HG03354 (cell line): Measurements from ENCODE around the gene ARCN1.

ENCODE experiments used
- ATAC-seq: cut with Tn5 transposase; IDR thresholded peaks from one replicate; pipeline ENCODE4 v1.9.1; 2021; ENCODE audit warnings: mild to moderate bottlenecking; ENCODE audit not compliant: unreplicated experiment, poor library complexity, severe bottlenecking

The ARCN1 gene

GRCh38 chr11:118618115-118618990, 46.1 kb downstream of the ARCN1 start:
- no peak for ATAC-seq

GRCh38 chr11:118618991-118619375, 46.8 kb downstream of the ARCN1 start:
- no peak for ATAC-seq

GRCh38 chr11:118619444-118620197, 47.4 kb downstream of the ARCN1 start:
- no peak for ATAC-seq

GRCh38 chr11:118620529-118621070, 48.4 kb downstream of the ARCN1 start:
- no peak for ATAC-seq

GRCh38 chr11:118621071-118621783, 49.0 kb downstream of the ARCN1 start:
- ATAC-seq: no peak

GRCh38 chr11:118621784-118622375, 49.7 kb downstream of the ARCN1 start:
- no peak for ATAC-seq

- ATAC-seq: no peak
Observed at GRCh38 chr11:118622376-118623268, 50.4 kb downstream of the ARCN1 start.

- no peak for ATAC-seq
Observed at GRCh38 chr11:118623269-118623655, 51.1 kb downstream of the ARCN1 start.

GRCh38 chr11:118625036-118625690, 53.0 kb downstream of the ARCN1 start:
- no peak for ATAC-seq

GRCh38 chr11:118625976-118626375, 53.8 kb downstream of the ARCN1 start:
- ATAC-seq: no peak

- ATAC-seq: no peak
Observed at GRCh38 chr11:118627566-118627965, 55.4 kb downstream of the ARCN1 start.

- no peak for ATAC-seq
Observed at GRCh38 chr11:118628031-118628430, 55.8 kb downstream of the ARCN1 start.

GRCh38 chr11:118628432-118628831, 56.2 kb downstream of the ARCN1 start:
- ATAC-seq: no peak

- ATAC-seq: no peak
Observed at GRCh38 chr11:118628861-118629549, 56.8 kb downstream of the ARCN1 start.

- ATAC-seq: no peak
Observed at GRCh38 chr11:118629761-118630661, 57.8 kb downstream of the ARCN1 start.

GRCh38 chr11:118631142-118631909, 59.1 kb downstream of the ARCN1 start:
- no peak for ATAC-seq
